AG09309 (cell line): ENCODE measurements around the gene TSGA10IP.

ENCODE experiments used
- DNase-seq: peaks from one replicate; pipeline ENCODE4 v3.0.0-alpha.2; 2010; ENCODE audit warnings: low read depth
- H3K4me3 ChIP-seq: 2 replicates; pipeline ENCODE4 v1.5.1; 2011; ENCODE audit warnings: mild to moderate bottlenecking, low read depth, low read length, moderate library complexity; ENCODE audit not compliant: control insufficient read depth
- TF ChIP-seq, protein P1 (sequence below): IDR thresholded peaks from 2 replicates; pipeline ENCODE4 v1.5.1; 2011; ENCODE audit warnings: mild to moderate bottlenecking, low read depth, low read length, inconsistent platforms; ENCODE audit not compliant: insufficient read depth, control insufficient read depth; ENCODE audit errors: missing control alignments

TSGA10IP gene

DNA sequence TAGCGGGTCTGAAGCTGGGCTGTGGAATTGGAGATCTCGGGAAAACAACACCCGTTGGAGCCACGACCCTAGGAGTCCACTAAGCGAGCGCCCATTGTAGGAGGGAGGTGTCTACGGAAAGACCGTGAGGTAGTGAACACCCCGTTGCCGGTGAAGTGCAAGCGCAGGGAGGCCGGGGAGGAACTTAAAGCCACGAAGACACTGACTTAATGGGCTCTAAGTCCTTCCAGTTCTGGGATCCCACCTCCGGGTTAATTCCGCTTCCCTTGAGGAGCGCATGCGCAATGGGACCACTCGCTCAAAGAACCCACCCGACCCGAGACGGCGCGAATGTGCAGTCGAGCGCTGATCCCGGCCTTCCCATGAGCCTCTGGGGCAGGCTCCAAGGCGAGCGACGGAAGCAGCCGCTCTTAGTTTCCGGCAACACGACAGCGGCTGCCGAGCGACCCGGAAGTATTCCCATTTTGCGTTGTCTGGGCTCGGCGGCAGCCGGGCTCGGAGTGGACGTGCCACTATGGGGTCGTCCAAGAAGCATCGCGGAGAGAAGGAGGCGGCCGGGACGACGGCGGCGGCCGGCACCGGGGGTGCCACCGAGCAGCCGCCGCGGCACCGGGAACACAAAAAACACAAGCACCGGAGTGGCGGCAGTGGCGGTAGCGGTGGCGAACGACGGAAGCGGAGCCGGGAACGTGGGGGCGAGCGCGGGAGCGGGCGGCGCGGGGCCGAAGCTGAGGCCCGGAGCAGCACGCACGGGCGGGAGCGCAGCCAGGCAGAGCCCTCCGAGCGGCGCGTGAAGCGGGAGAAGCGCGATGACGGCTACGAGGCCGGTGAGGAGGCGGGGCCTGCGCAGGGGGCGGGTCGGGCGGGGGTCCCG, 16.2 kb downstream of the TSGA10IP start, which contains the start of gene SART1:
SART1 (plus strand) TSS at position 468 of the 874 bp plus-strand sequence; CDS start at position 515, 47 bp downstream.
- peak within 1 kb of the TSS; percentile 72 for H3K4me3 ChIP-seq
- DNase-seq = peak; percentile 86
- TF ChIP-seq, protein P1, sequence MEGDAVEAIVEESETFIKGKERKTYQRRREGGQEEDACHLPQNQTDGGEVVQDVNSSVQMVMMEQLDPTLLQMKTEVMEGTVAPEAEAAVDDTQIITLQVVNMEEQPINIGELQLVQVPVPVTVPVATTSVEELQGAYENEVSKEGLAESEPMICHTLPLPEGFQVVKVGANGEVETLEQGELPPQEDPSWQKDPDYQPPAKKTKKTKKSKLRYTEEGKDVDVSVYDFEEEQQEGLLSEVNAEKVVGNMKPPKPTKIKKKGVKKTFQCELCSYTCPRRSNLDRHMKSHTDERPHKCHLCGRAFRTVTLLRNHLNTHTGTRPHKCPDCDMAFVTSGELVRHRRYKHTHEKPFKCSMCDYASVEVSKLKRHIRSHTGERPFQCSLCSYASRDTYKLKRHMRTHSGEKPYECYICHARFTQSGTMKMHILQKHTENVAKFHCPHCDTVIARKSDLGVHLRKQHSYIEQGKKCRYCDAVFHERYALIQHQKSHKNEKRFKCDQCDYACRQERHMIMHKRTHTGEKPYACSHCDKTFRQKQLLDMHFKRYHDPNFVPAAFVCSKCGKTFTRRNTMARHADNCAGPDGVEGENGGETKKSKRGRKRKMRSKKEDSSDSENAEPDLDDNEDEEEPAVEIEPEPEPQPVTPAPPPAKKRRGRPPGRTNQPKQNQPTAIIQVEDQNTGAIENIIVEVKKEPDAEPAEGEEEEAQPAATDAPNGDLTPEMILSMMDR = no peak

DNA sequence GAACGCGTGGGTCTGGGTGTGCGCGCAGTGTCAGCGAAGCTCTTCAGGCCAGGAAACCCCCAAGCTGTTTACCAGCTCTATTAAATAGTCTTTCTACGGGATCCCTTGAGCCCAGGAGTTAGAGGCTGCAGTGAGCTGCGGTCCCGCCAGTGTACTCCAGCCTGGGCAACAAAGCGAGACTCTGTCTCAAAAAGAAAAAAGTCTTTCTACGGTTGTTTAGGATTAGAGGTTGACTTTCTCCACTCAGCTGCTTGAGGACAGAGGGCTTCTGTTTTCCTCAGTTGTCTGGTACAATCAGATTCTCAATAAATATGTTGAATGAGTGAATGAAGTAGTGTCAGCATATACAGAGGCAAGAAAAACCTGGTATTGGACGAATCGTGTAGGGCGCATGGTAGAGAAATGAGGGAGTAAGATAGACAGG, 16.9 kb downstream of the TSGA10IP start:
- H3K4me3 ChIP-seq = peak overlapping the region; percentile 72
- TF ChIP-seq, protein P1 = no peak
- DNase-seq = no peak

DNA sequence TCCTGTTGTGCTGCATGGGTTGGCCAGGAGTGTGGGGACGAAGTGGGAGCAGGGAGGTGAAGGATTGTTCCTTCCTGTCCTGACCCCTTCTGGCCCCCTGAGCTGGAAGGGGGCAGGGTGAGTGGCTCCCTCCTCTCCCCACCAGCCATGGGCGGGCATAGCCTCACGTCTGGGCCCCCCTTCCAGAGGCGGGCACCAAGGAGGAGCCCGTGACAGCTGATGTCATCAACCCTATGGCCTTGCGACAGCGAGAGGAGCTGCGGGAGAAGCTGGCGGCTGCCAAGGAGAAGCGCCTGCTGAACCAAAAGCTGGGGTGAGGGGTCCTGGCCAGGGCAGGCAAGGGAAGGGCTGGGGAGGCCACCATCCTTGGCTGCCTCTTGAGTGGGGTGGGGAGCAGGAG, 19.6 kb downstream of the TSGA10IP start:
- no peak overlapping the region for H3K4me3 ChIP-seq
- TF ChIP-seq, protein P1 = no peak
- DNase-seq = no peak

DNA sequence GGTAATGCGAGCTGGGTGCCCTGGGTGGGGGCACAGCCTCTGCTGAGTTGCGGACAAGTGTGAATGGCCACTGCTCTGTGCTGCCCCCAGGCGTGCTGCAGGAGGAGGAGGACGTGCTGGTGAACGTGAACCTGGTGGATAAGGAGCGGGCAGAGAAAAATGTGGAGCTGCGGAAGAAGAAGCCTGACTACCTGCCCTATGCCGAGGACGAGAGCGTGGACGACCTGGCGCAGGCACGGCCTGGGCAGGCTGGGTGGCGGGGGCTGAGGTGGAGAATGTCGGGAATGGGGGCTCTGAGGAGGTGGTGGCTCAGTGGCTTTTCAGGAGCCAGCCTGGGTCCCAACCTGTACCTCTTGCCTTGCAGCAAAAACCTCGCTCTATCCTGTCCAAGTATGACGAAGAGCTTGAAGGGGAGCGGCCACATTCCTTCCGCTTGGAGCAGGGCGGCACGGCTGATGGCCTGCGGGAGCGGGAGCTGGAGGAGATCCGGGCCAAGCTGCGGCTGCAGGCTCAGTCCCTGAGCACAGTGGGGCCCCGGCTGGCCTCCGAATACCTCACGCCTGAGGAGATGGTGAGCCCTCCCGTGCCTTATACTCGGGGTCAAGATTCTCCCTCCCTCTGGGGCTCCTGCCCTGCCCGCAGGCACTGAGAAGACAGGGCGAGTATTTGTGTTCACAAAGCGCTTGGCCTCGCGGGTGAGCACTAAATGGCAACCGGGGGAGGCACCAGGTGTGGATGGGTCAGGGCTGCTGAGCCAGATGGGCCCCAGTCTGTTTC, 20.9 kb downstream of the TSGA10IP start:
- H3K4me3 ChIP-seq = no peak overlapping the region
- TF ChIP-seq, protein P1 = no peak
- no peak for DNase-seq

DNA sequence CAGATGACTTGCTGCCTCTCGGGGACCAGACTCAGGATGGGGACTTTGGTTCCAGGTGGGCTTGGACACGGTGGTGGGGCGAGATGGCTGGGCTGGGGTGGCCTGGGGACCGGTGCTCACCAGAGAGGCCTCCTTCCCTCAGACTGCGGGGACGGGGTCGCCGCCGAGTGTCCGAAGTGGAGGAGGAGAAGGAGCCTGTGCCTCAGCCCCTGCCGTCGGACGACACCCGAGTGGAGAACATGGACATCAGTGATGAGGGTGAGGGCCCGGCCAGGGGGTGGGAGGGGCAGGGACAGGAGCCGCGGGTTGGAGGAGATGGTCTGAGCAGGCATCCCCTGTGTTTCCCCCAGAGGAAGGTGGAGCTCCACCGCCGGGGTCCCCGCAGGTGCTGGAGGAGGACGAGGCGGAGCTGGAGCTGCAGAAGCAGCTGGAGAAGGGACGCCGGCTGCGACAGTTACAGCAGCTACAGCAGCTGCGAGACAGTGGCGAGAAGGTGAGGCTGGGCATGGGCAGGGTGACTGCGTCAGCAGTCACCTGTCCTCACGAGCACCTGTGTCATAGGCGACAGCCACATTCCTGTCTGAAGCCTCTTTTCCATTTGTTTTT, 22.2 kb downstream of the TSGA10IP start:
- no peak overlapping the region for H3K4me3 ChIP-seq
- DNase-seq = no peak
- TF ChIP-seq, protein P1 = no peak
